Measurements from ENCODE around the gene ARHGAP15. TPM values are rescaled to one million over a fixed set of nuclear protein-coding genes. Genes with fewer than 3 reads are reported as not detected.

ARHGAP15 gene
- polyA plus RNA-seq, 2 of the 4 experiments (the other 2 are of a cell fraction), result 0.34 TPM; not detected in 1

- TF ChIP-seq, protein P1, sequence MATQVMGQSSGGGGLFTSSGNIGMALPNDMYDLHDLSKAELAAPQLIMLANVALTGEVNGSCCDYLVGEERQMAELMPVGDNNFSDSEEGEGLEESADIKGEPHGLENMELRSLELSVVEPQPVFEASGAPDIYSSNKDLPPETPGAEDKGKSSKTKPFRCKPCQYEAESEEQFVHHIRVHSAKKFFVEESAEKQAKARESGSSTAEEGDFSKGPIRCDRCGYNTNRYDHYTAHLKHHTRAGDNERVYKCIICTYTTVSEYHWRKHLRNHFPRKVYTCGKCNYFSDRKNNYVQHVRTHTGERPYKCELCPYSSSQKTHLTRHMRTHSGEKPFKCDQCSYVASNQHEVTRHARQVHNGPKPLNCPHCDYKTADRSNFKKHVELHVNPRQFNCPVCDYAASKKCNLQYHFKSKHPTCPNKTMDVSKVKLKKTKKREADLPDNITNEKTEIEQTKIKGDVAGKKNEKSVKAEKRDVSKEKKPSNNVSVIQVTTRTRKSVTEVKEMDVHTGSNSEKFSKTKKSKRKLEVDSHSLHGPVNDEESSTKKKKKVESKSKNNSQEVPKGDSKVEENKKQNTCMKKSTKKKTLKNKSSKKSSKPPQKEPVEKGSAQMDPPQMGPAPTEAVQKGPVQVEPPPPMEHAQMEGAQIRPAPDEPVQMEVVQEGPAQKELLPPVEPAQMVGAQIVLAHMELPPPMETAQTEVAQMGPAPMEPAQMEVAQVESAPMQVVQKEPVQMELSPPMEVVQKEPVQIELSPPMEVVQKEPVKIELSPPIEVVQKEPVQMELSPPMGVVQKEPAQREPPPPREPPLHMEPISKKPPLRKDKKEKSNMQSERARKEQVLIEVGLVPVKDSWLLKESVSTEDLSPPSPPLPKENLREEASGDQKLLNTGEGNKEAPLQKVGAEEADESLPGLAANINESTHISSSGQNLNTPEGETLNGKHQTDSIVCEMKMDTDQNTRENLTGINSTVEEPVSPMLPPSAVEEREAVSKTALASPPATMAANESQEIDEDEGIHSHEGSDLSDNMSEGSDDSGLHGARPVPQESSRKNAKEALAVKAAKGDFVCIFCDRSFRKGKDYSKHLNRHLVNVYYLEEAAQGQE (IDR thresholded peaks at IDR 0.05), result no peak
Observed at GRCh38 chr2:143140864-143141661, 11.8 kb downstream of the ARHGAP15 start (continued).

GRCh38 chr2:143142598-143142997, 13.4 kb downstream of the ARHGAP15 start:
- H3K4me3 ChIP-seq, result no peak overlapping the region
- ATAC-seq, result no peak
- H3K4me1 ChIP-seq, result no peaks in the 10 kb centered on the region
- H3K4me2 ChIP-seq, result no peak overlapping the region
- no peak for TF ChIP-seq BHLHE40 (IDR thresholded peaks at IDR 0.05; ENCODE audit: low read depth, low read length)
- TF ChIP-seq, protein P1 (IDR thresholded peaks at IDR 0.05), result no peak
- no peak for TF ChIP-seq TFCP2L1 (CRISPR knock-in tag; IDR thresholded peaks at IDR 0.05)
- CTCF ChIA-PET, result interaction anchor here (0.6 kb wide), 1 partner anchor 41 kb away, joined by 3 read pairs; no protein-coding TSS in a partner anchor
- H3K9me3 ChIP-seq, result no peaks in the 10 kb centered on the region
- POLR2A ChIA-PET, result no interaction called here
- WGBS (ENCODE audit: missing lambda C conversion rate), result 4% methylated on average over 2 of the region's 2 CpGs
- no peak for DNase-seq (ENCODE audit: low read depth in 1 of 2, low spot score in 1 of 2)
- H3K27ac ChIP-seq, result no peak overlapping the region
- no peak for FAIRE-seq

DNA sequence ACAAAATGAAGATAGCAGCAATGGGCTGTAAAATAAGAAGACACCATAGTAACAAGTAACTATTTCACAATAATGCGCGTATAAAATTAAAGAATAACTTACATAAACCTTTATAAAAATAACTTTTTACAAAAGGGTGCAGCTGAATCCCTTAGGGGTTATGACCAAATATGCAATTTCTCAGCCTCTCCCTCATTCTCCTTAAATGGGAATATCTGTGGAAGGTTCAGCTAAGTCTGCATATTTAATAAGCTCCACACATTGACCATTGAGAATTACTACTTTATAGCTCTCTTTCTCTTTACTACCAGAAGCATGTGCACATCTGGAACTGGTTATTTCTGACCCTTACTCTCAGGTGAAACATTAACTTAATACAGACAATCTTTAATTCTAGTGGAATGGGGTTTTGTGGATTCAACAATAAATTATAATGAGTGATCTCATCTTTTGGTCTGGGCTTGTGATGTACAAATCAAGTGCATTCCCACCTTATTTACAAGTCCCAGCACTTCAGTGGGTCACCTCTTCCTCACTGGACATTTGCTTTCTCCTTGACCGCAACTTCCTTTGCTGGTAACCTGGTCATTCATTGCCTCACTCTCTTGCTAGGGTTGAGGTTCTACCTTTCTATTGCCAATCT, 15.7 kb downstream of the ARHGAP15 start:
- 91% methylated on average over 3 of the region's 3 CpGs for WGBS (ENCODE audit: missing lambda C conversion rate)
- ChIA-PET CTCF (no interaction called here), POLR2A (no interaction called here)
- H3K27ac ChIP-seq, result no peak overlapping the region
- H3K9me3 ChIP-seq, result no peaks in the 10 kb centered on the region
- H3K4me2 ChIP-seq, result no peak overlapping the region
- 0 out of 3 replicates have a peak, but pooled peaks cover 3% of the 10 kb centered on the region for H3K4me1 ChIP-seq
- TF ChIP-seq EP300 (IDR thresholded peaks at IDR 0.05), result no peak
- TF ChIP-seq BHLHE40 (IDR thresholded peaks at IDR 0.05; ENCODE audit: low read depth, low read length), result no peak
- TF ChIP-seq FOSL2 (IDR thresholded peaks at IDR 0.05), result no peak
- TF ChIP-seq FOSL2 (CRISPR knock-in tag; IDR thresholded peaks at IDR 0.05), result no peak
- TF ChIP-seq, protein P2, sequence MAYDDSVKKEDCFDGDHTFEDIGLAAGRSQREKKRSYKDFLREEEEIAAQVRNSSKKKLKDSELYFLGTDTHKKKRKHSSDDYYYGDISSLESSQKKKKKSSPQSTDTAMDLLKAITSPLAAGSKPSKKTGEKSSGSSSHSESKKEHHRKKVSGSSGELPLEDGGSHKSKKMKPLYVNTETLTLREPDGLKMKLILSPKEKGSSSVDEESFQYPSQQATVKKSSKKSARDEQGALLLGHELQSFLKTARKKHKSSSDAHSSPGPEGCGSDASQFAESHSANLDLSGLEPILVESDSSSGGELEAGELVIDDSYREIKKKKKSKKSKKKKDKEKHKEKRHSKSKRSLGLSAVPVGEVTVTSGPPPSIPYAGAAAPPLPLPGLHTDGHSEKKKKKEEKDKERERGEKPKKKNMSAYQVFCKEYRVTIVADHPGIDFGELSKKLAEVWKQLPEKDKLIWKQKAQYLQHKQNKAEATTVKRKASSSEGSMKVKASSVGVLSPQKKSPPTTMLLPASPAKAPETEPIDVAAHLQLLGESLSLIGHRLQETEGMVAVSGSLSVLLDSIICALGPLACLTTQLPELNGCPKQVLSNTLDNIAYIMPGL (CRISPR knock-in tag; IDR thresholded peaks at IDR 0.05; ENCODE audit: borderline replicate concordance), result no peak
- no peak for TF ChIP-seq FOSB (CRISPR knock-in tag; IDR thresholded peaks at IDR 0.05)
- no peak for TF ChIP-seq KDM5A (IDR thresholded peaks at IDR 0.05)
- no peak for TF ChIP-seq ATOH8 (CRISPR knock-in tag; IDR thresholded peaks at IDR 0.05; ENCODE audit: low read depth)
- no peak for TF ChIP-seq HDAC2 (IDR thresholded peaks at IDR 0.05)
- no peak for TF ChIP-seq SREBF2 (IDR thresholded peaks at IDR 0.05)
- no peak for TF ChIP-seq NR3C1 (IDR thresholded peaks at IDR 0.05)
- DNase-seq (ENCODE audit: low read depth in 1 of 2, low spot score in 1 of 2), result no peak
- no peak for FAIRE-seq
- no peak overlapping the region for H3K4me3 ChIP-seq
- ATAC-seq, result no peak

Data from A549 (cell line).